Lower leg skin (tissue), 4 donors: ENCODE data around the gene ARL8B. TPM values are rescaled to one million over a fixed set of nuclear protein-coding genes. Genes with fewer than 3 reads are reported as not detected.
"Not testable (repeated sequence)": the region's sequence is repeated elsewhere in the genome, so short reads cannot be mapped to it uniquely, and the experiment has no call there.

ENCODE experiments used
- DNase-seq, 2 donors: peaks; one replicate each; pipeline ENCODE4 v3.0.0-alpha.2; 2019; ENCODE audit warnings: low spot score in 2 of 2
- H3K4me3 ChIP-seq: fragments of 200-600 bp; sonication (generic); 2 replicates; pipeline ENCODE4 v1.5.1; 2017; ENCODE audit warnings: mild to moderate bottlenecking, low read depth; ENCODE audit not compliant: poor library complexity, severe bottlenecking
- CTCF ChIP-seq, 3 donors: fragments of 450-650 bp; IDR thresholded peaks; one replicate each; pipeline ENCODE4 v1.5.1; 2016; ENCODE audit warnings: antibody characterized with exemption in 3 of 3, mild to moderate bottlenecking in 3 of 3, moderate library complexity in 2 of 3
- POLR2A ChIP-seq, 2 donors: fragments of 450-650 bp; IDR thresholded peaks; one replicate each; pipeline ENCODE4 v1.6.1; 2016 to 2017; ENCODE audit warnings: antibody characterized with exemption in 2 of 2, mild to moderate bottlenecking in 1 of 2, moderate library complexity in 1 of 2
- WGBS, 2 donors: methylation state at CpG; one replicate each; pipeline ENCODE4 v1.1.5; 2018; 5-methylcytosine and 5-hydroxymethylcytosine counted together
- intact Hi-C: fragments of 100-400 bp; cut with DNase I; formaldehyde crosslinking; loops from one replicate; pipeline ENCODE4 v1.15.0; 2023; ENCODE audit warnings: low total_unique reads
- total RNA-seq, 4 donors: library from RNA; depleted of rRNA; stranded (reverse); fragments of >200 nt; gene quantifications; one replicate each; pipeline ENCODE4 v1.1.0, GENCODE V29; 2016

Gene ARL8B
- total RNA-seq, 4 donors from 2014 or later, result 62.1 to 90.5 (median 81.5) TPM

GRCh38 chr3:5105050-5105449 lies 17.0 kb upstream of the ARL8B start:
- intact Hi-C loops, result no loop called here
- WGBS, 2 donors, result 50 to 63% methylated on average over 7 of the region's 7 CpGs
- DNase-seq, result peak in 1 of 2 donors; percentile 42
- TF ChIP-seq POLR2A (IDR thresholded peaks at IDR 0.05) (no peak), CTCF (IDR thresholded peaks at IDR 0.05) (no peak)
- H3K4me3 ChIP-seq, result no peak overlapping the region

GRCh38 chr3:5106371-5106770 lies 15.7 kb upstream of the ARL8B start:
- intact Hi-C loops, H3K4me3 ChIP-seq: not testable (repeated sequence)
- WGBS, 2 donors, result 75 to 85% methylated on average over 9 of the region's 9 CpGs
- peak in 1 of 2 donors; percentile 58 for DNase-seq

GRCh38 chr3:5106933-5107334 lies 15.2 kb upstream of the ARL8B start:
- 67 to 76% methylated on average over 2 of the region's 2 CpGs for WGBS, 2 donors
- peak in 1 of 2 donors; percentile 69 for DNase-seq
- H3K4me3 ChIP-seq, intact Hi-C loops: not testable (repeated sequence)

- 72 to 79% methylated on average over 3 of the region's 3 CpGs for WGBS, 2 donors
- no peak for DNase-seq
- H3K4me3 ChIP-seq, result no peak overlapping the region
- TF ChIP-seq CTCF (IDR thresholded peaks at IDR 0.05) (no peak), POLR2A (IDR thresholded peaks at IDR 0.05) (no peak)
- intact Hi-C loops, result no loop called here
Measured at GRCh38 chr3:5110337-5110736, 11.8 kb upstream of the ARL8B start.

- intact Hi-C loops, result no loop called here
- no peak for TF ChIP-seq POLR2A (IDR thresholded peaks at IDR 0.05)
- no peak for TF ChIP-seq CTCF (IDR thresholded peaks at IDR 0.05)
- WGBS, 2 donors, result 81 to 86% methylated on average over 2 of the region's 2 CpGs
- no peak overlapping the region for H3K4me3 ChIP-seq
- no peak for DNase-seq
Measured at GRCh38 chr3:5112043-5112442, 10.0 kb upstream of the ARL8B start.

GRCh38 chr3:5113726-5114125 lies 8.4 kb upstream of the ARL8B start:
- intact Hi-C loops, H3K4me3 ChIP-seq: not testable (repeated sequence)
- WGBS, 2 donors, result 96 to 97% methylated on average over 23 to 29 of the region's 30 CpGs
- peak in 1 of 2 donors; percentile 60 for DNase-seq

GRCh38 chr3:5115506-5116162 lies 6.5 kb upstream of the ARL8B start:
- TF ChIP-seq POLR2A (IDR thresholded peaks at IDR 0.05) (no peak), CTCF (IDR thresholded peaks at IDR 0.05) (no peak)
- WGBS, 2 donors, result 45 to 51% methylated on average over 6 of the region's 6 CpGs
- DNase-seq, result peak in 1 of 2 donors; percentile 26
- intact Hi-C loops, result no loop called here
- H3K4me3 ChIP-seq, result no peak overlapping the region
